Umbilical cord (tissue), 2 donors: ENCODE results near the gene SHE. TPM values are rescaled to one million over a fixed set of nuclear protein-coding genes. Genes with fewer than 3 reads are reported as not detected.

Experiments used
- DNase-seq: peaks from one replicate; pipeline ENCODE4 v3.0.0-alpha.2; 2015; ENCODE audit warnings: low spot score
- total RNA-seq: library from RNA; depleted of rRNA; stranded (reverse); fragments of >200 nt; gene quantifications from one replicate; pipeline ENCODE4 v1.2.3, GENCODE V29; 2014; ENCODE audit warnings: low replicate concordance; ENCODE audit not compliant: insufficient read depth

SHE gene
- total RNA-seq, 1 donor from 2014 or later, result 3.4 TPM

DNA sequence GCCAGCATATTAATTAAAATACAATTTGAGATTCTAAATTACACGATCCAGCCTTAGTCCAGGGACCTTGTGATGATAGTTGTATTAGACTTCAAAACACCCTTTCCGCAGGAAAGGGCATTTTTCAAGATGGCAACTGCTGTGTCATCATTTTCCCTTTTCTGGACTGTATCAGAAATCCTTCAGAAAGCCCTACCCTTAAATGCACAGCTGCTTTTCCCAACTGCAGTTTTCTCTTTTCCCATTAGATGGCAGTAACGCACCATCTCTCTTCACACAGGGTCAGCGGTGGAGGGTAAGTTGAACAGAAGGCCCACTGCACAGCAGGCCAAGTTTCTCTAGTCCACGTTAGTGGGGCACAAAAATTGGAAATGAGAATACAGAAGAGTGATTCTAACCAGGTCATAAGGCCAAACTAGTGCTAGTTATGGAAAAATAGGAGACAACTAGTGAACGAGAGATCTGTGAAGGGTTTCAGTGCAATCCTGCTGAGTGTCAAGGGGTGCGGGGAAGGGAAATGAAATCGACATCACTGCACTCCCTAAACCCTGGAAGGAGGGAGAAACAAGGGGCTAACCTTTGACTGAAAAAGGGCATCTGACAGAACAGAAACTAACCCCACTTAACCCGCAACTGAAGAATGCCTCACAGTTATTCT lies 22.3 kb downstream of the SHE start:
- DNase-seq, result peak; percentile 96

DNA sequence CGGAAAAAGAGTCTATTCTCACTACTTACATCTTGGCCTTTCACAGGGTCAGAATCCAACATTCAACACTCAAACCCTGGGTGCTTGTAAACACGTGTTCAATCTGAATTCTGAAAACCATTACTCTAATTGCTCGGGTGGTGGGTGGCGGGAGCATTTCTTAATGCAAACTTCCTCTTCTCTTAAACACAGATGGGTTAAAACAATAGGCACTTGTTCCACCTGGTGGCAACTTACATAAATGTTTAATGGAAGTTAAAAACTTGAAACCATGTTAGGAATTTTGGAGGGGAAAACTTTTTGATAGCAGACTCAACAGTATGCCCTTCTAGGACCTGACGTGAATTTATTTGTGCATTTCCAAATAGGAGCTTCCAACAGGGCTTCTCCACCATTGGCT lies 23.6 kb downstream of the SHE start:
- no peak for DNase-seq

DNA sequence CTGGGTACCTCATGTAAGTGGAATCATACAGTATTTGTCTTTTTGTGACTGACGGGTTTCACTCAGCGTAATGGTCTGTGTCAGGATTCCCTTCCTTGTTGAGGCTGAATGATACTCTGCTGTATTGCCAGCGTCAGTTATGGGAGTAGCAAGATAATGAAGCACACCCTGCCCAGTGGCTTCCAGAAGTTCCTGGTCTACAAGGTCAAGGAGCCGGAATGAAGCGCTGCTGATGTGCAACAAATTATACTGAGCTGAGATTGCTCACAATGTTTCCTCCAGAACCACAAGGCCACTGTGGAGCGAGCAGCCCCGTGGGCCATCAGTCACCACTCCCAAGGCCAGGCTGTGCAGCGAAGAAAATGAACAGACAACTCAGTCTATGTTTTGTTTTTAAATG lies 24.2 kb downstream of the SHE start:
- no peak for DNase-seq

- DNase-seq, result no peak
Observed at GRCh38 chr1:154476791-154477190, 25.4 kb downstream of the SHE start.

DNA sequence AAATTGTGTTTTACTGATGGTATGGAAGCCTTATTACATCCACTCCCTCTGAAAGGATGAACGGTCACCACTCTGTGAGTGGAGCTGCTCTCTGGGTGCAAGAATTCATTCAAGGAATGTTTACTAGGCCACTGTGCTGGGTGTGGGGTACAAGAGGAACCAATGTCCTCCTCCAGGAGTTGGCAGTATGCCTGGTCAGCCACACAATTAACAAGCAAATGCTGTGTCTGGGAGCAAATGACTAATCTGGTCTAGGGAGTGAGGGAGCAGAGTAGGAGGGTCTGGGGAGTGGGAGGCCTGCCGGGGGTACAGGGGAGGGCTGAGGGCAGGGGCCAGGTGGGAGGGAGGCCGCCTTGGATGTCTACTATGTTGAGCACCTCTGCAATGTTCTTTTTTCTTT lies 27.4 kb downstream of the SHE start:
- peak; percentile 31 for DNase-seq

- DNase-seq, result no peak
Observed at GRCh38 chr1:154471304-154471703, 30.9 kb downstream of the SHE start.

- DNase-seq, result no peak
Observed at GRCh38 chr1:154469844-154470560, 32.2 kb downstream of the SHE start.

DNA sequence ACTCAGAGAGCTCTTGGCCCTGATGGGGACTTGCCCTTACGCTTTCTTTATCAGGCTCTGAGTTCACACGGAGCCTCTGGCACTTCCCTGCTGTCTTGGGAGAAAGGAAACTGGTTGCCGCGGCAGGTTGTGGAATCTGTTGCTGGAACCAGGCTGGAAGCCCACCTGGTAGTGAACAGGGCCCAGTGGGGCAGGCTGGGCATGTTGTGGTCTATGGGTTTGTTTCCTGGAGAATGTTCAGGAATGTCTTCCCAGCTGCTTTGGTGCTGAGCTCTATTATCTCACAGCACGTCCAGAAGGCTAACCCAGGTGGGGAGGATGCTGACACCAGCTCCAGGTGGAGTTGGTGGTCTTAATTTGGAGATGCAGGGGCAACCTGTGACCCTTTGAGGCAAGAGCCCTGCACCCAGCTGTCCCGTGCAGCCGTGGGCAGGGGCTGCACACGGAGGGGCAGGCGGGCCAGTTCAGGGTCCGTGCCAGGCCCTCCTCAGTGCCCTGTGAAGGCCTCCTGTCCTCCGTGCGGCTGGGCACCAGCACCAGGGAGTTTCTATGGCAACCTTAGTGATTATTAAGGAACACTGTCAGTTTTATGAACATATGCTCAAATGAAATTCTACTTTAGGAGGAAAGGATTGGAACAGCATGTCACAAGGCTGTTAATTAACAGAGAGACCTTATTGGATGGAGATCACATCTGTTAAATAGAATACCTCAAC lies 33.5 kb downstream of the SHE start:
- DNase-seq, result no peak

DNA sequence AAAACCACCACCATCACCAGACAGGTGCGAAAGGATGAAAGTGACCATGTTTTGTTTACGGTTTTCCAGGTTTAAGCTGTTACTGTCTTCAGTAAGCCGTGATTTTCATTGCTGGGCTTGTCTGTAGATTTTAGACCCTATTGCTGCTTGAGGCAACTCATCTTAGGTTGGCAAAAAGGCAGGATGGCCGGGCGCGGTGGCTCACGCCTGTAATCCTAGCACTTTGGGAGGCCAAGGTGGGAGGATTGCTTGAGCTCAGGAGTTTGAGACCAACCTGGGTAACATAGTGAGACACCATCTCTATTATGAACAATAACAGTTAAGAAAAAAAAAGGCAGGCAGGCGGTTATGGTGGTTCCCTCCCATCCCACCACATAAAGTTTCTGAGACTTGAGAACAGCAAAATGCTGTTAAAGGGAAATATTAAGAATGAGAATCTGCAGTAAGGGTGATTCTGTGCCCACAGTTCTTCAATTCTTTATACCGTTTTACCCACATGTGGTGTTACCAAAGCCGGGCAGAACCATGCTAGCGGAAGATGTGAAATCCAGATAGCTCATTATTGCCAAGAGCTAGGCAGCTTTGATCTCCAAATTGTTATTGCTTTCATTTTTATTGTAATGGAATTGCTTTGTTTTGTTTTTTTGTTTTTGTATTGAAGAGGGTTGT lies 34.6 kb downstream of the SHE start:
- no peak for DNase-seq

GRCh38 chr1:154466921-154467417 lies 35.2 kb downstream of the SHE start:
- DNase-seq, result no peak

DNA sequence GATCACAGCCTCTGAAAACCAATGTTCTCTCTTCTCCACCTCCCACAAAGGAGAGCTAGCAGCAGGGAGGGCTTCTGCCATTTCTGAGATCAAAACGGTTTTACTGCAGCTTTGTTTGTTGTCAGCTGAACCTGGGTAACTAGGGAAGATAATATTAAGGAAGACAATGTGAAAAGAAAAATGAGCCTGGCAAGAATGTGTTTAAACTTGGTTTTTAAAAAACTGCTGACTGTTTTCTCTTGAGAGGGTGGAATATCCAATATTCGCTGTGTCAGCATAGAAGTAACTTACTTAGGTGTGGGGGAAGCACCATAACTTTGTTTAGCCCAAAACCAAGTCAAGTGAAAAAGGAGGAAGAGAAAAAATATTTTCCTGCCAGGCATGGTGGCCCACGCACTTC lies 36.0 kb downstream of the SHE start:
- no peak for DNase-seq

DNA sequence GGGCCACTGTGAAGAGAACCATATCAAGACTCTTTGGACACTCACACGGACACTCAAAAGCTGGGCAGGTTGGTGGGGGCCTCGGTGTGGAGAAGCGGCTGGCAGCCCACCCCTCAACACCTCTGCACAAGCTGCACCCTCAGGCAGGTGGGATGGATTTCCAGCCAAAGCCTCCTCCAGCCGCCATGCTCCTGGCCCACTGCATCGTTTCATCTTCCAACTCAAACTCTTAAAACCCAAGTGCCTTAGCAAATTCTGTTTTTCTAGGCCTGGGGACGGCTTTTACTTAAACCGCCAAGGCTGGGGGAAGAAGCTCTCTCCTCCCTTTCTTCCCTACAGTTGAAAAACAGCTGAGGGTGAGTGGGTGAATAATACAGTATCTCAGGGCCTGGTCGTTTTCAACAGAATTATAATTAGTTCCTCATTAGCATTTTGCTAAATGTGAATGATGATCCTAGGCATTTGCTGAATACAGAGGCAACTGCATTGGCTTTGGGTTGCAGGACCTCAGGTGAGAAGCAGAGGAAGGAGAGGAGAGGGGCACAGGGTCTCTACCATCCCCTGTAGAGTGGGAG lies 36.5 kb downstream of the SHE start:
- DNase-seq, result no peak

DNA sequence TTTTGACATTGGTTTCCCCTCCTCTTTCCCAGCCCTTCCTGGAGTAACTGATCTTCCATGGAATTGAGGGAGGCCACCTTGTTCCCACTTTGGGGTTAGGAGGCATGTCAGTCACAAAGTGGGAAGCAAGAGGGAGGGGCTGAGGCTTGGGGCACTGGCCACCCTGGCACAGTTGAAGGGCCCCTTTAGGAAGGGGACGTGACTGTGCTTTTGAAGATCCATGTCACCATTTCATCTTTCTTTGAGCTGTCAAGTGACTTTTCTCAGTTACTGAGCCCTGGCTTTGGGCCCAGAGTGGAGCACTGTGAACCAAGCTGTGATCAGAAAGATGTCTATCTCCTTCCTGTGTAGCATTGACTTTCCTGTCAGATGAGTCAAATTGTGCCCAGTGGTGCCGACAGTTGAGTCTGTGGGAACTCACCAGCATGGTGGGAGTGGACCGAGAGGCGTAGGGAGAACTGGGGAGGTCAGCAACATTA lies 38.7 kb downstream of the SHE start:
- DNase-seq, result no peak

DNA sequence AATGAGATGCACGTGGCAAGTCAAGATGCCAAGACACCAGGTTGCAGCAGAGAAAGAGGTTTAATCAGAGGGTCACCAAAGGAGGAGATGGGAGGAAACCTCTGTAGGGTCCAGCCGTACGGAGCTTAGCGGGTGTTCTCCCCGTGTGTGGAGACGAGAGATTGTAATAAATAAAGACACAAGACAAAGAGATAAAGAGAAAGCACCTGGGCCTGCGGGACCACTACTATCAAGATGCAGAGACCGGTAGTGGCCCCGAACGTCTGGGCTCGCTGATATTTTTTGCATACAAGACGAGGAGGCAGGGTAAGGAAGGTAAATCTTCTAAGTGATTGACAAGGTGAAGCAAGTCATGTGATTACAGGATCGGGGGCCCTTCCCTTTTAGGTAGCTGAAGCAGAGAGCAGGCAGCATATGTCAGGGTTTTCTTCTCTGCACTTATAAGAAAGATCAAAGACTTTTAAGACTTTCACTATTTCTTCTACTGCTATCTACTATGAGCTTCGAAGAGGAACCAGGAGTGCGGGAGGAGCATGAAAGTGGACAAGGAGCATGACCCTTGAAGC lies 41.4 kb downstream of the SHE start:
- no peak for DNase-seq

DNA sequence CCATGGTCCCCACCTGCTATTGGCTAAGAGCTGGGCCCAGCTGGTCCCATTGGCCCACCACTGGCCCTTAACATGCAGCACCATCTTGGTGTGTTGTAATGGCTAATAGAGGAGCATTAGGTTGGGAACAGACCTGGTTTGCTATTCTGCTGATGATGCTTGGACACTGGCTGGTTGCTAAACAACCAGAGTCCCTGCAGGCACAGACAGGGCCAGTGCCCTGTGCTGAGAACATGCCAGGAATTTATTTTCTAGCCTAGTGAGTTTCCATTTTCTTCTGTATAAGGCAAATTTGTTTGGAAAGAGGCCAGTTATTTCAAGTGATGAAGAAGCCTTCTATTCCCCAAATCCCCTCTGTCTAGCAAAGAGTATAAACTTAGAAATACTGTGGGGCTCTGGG lies 43.1 kb downstream of the SHE start:
- DNase-seq, result no peak

GRCh38 chr1:154456631-154457030 lies 45.6 kb downstream of the SHE start:
- no peak for DNase-seq

DNA sequence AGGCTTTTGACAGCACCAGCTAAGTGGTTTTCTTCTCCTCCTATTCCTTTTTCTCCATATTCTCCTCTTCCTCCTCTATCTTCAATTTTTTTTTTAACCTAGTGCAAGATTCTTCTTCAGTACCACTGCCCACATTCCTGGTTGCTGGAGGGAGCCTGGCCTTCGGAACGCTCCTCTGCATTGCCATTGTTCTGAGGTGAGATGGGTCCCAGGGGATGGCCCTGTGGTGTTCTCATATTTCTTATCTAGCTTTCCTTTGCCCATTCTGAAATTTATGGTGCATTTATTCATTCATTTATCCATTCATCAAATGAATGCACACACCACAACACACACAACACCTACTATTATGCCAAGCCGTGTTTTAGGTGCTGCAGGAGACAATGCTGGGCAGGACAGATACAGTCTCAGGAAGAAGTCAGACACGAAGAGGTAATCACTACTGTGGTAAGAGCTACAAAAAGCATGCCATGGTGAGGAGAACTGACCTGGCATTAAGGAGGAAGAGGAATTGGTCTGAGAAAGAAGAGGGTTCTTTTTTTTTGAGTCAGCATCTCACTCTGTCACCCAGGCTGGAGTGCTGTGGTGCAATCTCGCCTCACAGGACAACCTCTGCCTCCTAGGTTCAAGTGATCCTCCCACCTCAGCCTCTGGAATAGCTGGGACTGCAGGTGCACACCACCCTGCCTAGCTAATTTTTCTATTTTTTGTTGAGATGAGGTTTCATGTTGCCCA lies 47.7 kb downstream of the SHE start:
- no peak for DNase-seq

DNA sequence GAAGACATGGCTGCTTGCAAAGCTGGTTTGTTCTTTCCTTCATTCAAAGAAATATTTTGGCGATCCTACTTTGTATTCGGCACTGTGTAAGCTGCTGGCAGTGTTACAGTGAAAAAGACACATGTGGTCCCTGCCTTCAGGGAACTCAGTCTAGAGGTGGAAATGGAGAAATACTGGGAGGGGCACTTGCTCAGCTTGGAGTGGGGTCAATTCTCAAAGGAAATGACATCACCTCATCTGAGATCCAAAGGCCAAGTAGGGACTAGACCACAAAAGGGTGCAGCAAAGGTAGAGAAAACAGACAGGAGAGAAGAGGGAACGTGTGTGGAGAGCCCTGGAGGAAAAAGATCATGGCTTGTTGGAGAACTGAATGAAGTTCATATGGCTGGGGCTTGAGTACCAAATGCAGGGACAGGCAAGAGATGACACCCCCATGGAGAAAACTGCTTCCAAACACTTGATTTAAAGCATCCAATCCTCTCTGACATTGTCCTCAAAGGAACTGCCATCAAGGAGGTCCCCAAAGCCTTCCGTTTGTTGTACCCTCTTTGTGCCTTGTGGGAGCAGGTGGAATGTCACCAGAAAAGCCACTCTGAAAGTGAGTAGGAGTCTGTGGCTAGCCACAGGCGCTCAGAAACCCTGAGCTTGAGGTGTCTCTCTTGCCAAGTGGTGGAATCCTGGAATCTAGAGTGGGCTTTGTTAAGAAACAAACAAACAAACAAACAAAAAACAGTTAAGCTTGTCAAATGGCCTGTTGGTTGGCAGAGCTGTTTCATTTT lies 48.4 kb downstream of the SHE start:
- no peak for DNase-seq

DNA sequence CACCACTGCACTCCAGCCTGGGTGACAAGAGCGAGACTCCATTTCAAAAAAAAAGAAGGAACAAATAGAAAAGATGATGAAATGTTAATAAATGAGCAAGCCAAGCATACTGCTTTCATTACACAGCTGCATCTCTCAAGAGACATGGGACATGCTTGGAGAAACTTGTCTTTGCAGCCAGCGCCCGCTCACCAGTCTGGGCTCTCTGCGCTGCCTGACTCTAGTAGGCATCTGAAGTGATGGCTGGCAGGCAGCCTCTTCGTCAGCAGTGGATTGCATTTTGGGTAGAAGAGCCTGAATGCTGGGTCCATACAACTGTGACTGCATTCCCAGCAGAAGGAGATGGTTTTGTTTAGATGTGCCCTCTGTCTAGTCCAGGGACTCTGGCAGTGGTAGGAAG lies 49.1 kb downstream of the SHE start:
- no peak for DNase-seq

DNA sequence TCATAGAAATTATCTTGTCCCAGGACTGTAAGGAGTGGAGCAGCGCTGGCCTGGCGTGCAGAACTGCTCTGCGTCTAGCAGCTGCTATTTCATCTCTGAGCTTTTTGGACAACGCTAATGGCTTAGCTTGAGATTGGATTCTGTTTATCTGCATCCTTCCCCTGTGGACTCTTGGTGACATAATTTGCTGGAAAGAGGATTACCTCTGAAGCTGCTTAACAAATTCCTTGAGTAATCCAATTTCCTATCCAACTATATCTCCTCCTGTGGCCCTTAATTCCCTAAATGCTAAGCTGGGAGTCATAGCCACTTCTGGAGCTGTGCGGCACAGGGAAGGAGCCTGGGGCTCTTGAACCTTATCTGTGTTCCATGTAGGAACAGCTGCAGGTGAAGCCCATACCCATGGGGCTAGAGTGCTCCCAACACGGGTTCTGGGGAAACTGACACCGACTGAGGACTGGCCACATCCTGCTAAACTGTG lies 53.8 kb downstream of the SHE start:
- peak; percentile 77 for DNase-seq
